ENCODE results near the gene ZGPAT. TPM values are rescaled to one million over a fixed set of nuclear protein-coding genes. Genes with fewer than 3 reads are reported as not detected.

ZGPAT gene
- total and polyA plus RNA-seq, 2 of the 8 experiments (the other 6 are each of a cell fraction or from before 2014, with no cell fraction given), result 14.5 to 21.4 TPM

- 0 out of 2 replicates have a peak, but pooled peaks have one; percentile 52 for TF ChIP-seq RBBP5 (IDR thresholded peaks at IDR 0.05; ENCODE audit: borderline replicate concordance, low read depth, low read length)
- TF ChIP-seq CTCF (IDR thresholded peaks at IDR 0.05; ENCODE audit: control extremely low read depth in 1 of 3, insufficient read depth in 1 of 3, low read depth in 1 of 3, low read length in 3 of 3), result peak; percentile 72 to 81 (median 76)
- TF ChIP-seq HDAC2 (IDR thresholded peaks at IDR 0.05; ENCODE audit: borderline replicate concordance in 1 of 2, low read depth in 2 of 2, low read length in 2 of 2), result 0 out of 4 replicates have a peak, but pooled peaks of 1 of the 2 experiments have one; percentile 18
- TF ChIP-seq MAFK (IDR thresholded peaks at IDR 0.05; ENCODE audit: low read depth, low read length), result no peak
- TF ChIP-seq TEAD4 (IDR thresholded peaks at IDR 0.05; ENCODE audit: low read depth, low read length), result peak; percentile 61; the same call in 1 of the 2 replicates
- TF ChIP-seq SIN3A (conservative IDR thresholded peaks at IDR 0.05 in 1 of 2, IDR thresholded peaks at IDR 0.05 in 1 of 2; ENCODE audit: low read depth in 1 of 2, low read length in 2 of 2), result peak in 1 of 2 experiments; percentile 85; a peak in 2 of 4 replicates
- TF ChIP-seq BACH1 (IDR thresholded peaks at IDR 0.05; ENCODE audit: low read length), result peak; percentile 76
These were observed 67.5 kb downstream of the ZGPAT start (continued) for GRCh38 chr20:63775096-63775978.

Data from H1 (cell line).